HG03060 (cell line): ENCODE data around the gene MANBA.
"Not testable (repeated sequence)": the region's sequence is repeated elsewhere in the genome, so short reads cannot be mapped to it uniquely, and the experiment has no call there.

Experiments used
- ATAC-seq: cut with Tn5 transposase; IDR thresholded peaks from one replicate; pipeline ENCODE4 v1.9.1; 2021; ENCODE audit warnings: low read depth, moderate number of reproducible peaks; ENCODE audit not compliant: unreplicated experiment

Gene MANBA

GRCh38 chr4:102764901-102765300 lies 4.1 kb upstream of the MANBA start:
- no peak for ATAC-seq

GRCh38 chr4:102761906-102762305 lies 1.1 kb upstream of the MANBA start:
- no peak for ATAC-seq

GRCh38 chr4:102761296-102761701 lies 531 bp upstream of the MANBA start:
- peak; percentile 0 for ATAC-seq

GRCh38 chr4:102759831-102760644 lies 730 bp downstream of the MANBA start:
- peak; percentile 65 for ATAC-seq

- no peak for ATAC-seq
Observed at GRCh38 chr4:102758241-102759160, 2.3 kb downstream of the MANBA start.

DNA sequence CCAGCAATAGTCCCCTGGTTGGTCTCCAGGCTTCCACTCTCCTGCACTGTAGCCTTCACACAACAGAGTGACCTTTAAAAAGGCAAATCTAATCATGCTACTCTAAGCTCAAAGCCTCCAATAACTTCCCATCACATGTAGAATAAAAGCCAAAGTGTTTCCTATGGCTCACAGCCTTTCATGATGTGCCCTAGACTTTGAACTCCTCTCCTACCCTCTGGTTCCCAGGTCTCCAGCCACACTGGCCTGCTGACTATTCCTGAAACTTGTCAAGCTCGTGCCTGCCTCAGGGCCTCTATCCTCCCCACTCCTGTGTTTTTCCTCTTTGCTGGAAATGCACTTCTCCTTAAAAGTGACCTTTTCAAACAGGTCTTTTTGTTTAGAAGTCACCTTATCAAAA lies 3.1 kb downstream of the MANBA start:
- no peak for ATAC-seq

GRCh38 chr4:102754044-102754443 lies 6.7 kb downstream of the MANBA start:
- no peak for ATAC-seq

DNA sequence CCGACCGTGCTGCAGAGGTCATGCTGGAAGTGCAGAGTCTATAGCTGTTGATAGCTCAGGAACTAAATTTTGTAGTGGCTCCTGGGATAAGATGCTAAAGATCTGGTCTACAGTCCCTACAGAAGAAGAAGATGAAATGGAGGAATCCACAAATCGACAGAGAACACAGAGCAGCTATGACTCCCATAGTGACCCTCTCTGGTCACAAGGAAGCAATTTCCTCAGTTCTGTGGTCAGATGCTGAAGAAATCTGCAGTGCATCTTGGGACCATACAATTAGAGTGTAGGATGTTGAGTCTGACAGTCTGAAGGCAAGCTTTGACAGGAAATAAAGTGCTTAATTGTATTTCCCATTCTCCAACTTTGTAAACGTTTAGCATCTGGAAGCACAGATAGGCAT lies 8.8 kb downstream of the MANBA start:
- no peak for ATAC-seq

DNA sequence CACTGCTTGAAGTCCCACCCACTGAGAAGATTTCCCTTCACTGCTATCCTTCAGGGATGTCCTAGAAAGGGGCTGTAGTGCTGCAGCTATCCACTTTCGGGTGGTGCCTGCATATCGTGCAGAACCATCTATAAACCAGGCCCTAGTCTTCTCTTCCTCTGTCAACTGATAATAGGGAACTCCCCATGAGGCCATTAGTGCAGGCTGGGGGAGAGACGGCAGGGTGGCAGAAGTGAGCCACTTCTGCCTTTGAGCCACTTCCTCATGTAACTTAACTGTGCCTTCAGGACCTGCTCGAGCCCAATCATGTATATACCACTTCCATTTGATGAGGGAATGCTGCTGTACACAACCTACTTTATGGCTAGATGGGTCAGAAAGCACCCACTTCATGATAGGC lies 17.4 kb downstream of the MANBA start:
- peak; percentile 79 for ATAC-seq

DNA sequence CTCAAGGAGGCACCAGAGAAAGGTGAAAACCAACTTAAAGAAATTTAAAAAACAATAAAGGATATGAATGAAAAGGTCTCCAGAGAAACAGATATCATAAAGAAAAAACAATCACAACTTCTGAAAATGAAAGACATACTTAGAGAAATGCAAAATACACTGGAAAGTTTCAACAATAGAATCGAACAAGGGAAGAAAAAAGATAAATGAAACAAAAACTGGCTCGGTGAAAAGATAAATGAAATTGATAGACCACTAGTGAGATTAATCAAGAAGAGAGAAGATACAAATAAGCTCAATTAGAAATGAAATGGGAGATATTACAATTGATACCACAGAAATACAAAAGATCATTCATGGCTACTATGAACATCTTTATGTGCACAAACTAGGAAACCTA lies 22.0 kb downstream of the MANBA start:
- not testable (repeated sequence) for ATAC-seq

DNA sequence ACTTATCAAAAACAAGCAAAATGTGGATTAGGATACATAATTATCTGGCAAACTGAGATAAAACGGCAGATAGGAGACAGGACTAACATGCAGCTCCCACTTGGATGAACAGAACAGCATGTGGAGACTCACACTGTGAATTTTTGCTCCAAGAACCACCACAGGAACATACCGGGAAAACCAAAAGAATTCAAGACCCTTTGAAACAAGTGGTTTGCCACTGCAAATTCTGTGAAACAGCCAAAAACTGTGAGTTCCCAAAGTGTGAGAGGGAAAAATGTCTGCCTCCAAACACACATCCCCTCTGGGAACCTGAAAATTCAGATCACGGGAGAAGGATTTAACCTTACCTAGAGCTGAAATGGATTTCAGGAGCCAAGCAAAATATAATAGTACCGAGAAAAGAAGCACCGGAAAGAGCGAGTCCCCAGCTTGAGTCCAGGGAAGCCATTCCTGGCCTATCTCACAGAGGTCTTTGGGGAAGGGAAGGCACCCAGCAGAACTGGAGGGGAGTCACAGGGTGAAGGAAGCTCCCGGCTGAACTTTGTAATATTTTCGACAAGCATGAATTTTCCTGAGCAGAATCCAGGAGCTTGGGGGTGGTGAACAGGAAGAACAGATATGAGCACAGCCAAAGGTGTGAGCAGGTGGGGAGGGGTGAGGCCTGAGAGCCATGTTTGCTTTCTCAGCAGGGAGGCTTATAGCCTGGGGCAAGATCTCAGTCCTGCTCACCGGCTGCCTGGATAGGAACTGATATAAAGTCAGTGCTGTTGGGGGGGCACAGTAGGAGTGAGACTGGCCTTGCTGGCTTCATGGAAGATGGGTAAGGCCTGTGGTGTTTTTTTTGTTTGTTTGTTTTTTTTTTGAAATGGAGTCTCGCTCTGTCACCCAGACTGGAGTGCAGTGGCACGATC lies 23.9 kb downstream of the MANBA start:
- no peak for ATAC-seq

DNA sequence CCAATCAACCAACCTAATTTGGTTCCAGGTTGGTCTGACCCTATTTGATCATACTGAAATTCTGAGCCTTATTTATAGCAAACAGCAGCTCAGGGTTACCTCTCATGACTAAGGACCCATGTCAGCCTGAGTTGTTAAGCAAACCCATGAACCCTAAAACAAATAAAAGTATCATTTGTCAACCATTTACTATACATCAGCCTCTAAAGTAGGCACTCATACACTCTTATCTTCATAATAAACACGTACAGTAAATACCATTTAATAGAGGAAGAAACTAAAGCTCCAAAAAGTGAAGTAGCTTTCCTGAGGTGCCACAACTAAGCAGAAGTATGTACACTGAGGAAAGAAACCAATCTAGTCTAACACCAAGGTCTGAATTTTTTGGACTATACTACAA lies 25.2 kb downstream of the MANBA start:
- ATAC-seq = no peak

DNA sequence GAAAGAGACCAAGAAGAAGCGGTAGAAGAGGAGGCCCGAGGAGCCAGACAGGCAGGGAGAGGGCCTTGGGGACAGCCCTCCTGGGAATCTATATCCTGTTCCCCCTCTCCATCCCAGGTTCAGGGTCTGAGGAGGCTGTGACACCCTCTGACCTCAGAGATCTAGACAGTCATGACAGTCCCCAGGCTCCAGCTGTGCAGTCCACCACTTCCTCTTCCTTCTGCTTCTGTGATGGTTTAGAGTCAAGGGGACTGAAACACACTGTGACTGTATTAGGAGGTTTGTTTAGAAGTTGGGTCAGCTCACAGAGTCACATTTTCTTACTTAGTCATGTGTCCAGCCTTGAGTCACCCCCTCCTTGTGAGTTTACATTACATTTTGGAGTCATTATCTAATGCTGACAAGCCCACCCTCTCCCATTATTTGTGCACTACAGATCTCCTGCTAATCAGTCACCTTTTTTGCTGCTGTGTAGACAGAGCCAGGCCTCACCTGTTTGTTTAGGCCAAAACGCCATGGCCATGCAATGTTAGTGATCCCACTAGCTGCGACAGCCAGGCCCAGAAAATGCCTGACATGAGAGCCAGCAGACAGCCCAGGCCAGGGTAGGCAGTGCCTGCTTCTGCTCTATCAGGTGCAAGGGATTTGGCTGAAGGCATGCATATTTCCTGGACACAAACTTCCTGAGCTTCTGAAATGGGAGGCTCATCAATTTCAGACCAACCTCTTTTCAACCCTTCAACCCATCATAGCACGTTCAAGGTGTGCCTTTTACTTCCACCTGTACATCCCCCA lies 26.0 kb downstream of the MANBA start:
- ATAC-seq = peak; percentile 98

GRCh38 chr4:102734116-102734515 lies 26.7 kb downstream of the MANBA start:
- no peak for ATAC-seq

- ATAC-seq = no peak
Observed at GRCh38 chr4:102733084-102733483, 27.7 kb downstream of the MANBA start.

DNA sequence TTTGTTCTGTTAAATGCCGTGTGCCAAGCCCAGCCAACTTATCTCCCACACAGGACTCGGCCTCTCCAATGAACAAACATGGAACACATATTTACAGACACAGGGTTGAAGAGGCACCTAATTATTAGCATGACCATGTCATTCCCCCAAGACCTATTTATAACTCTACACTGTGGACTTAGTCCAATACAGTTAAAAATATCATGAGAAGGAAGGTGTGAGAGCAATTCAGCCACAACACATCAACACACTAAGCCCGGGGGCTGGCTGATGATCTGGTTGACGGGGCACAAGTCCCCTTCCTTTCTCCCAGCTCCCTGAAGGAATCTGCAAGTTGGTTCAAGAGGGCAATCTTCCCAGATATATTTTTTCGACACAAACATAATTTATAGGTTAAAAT lies 28.1 kb downstream of the MANBA start:
- ATAC-seq = no peak

DNA sequence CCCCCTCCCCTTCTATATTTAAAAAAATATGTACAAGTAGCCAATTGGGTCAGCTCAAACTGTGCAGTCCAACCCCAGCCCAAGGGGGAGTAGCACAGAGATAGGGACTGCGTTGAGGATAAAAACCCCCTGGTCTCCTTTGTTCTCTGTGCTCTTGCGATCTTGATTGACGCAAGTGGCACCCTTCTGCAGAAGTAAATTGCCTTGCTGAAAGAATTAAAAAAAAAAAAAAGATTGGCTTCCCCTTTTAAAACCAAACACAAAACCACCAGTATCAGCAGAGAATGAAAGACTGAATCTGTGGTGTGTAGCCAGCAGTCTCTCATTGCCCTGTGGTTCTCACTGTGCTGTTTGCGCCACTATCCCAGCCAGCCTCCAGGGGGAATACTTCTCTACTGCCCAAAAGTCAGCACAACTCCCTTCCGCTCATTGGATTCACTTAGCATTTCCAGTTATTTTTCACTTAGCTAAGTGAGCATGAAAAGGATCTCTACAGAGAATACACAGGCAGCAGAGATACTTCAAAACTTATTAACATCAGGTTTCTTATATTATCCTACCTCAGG lies 29.7 kb downstream of the MANBA start:
- ATAC-seq = no peak

GRCh38 chr4:102729486-102729885 lies 31.3 kb downstream of the MANBA start:
- not testable (repeated sequence) for ATAC-seq

GRCh38 chr4:102726919-102727318 lies 33.8 kb downstream of the MANBA start:
- ATAC-seq = not testable (repeated sequence)
